HepG2 (cell line): ENCODE data around the gene BCL2L1. TPM values are rescaled to one million over a fixed set of nuclear protein-coding genes. Genes with fewer than 3 reads are reported as not detected.

ENCODE experiments used
- BORCS8-MEF2B ChIP-seq: sonication (generic); formaldehyde crosslinking; IDR thresholded peaks from 2 replicates; pipeline ENCODE4 v1.8.0; 2022; ENCODE audit warnings: mild to moderate bottlenecking, missing genetic modification reagents
- CAMTA2 ChIP-seq: sonication (generic); formaldehyde crosslinking; IDR thresholded peaks from 2 replicates; pipeline ENCODE4 v1.4.0; 2020; ENCODE audit warnings: mild to moderate bottlenecking, missing genetic modification reagents, borderline replicate concordance
- GPN1 ChIP-seq: sonication (generic); formaldehyde crosslinking; IDR thresholded peaks from 2 replicates; pipeline ENCODE4 v1.5.1; 2020; ENCODE audit warnings: missing genetic modification reagents, borderline replicate concordance
- HBP1 ChIP-seq: IDR thresholded peaks from 2 replicates; pipeline ENCODE4 v1.6.1; 2016; ENCODE audit warnings: low read depth, control low read depth
- HIVEP1 ChIP-seq: sonication (generic); formaldehyde crosslinking; IDR thresholded peaks from 2 replicates; pipeline ENCODE4 v1.4.0; 2020; ENCODE audit warnings: mild to moderate bottlenecking, missing genetic modification reagents
- HNRNPH1 ChIP-seq: fragments of 200-400 bp; formaldehyde crosslinking; optimal IDR thresholded peaks from 2 replicates; pipeline ENCODE3; 2017; ENCODE audit warnings: mild to moderate bottlenecking, low read depth, low read length
- IKZF4 ChIP-seq: sonication (generic); formaldehyde crosslinking; IDR thresholded peaks from 2 replicates; pipeline ENCODE4 v1.5.1; 2020; ENCODE audit warnings: borderline replicate concordance, mild to moderate bottlenecking, low read depth, missing genetic modification reagents; ENCODE audit errors: not compliant biosample characterization
- MAX ChIP-seq: IDR thresholded peaks from 2 replicates; pipeline ENCODE4 v1.6.1; 2012; ENCODE audit warnings: inconsistent platforms
- MBD4 ChIP-seq: IDR thresholded peaks from 2 replicates; pipeline ENCODE4 v1.6.1; 2012; ENCODE audit warnings: low read length, inconsistent platforms, borderline replicate concordance
- MLXIP ChIP-seq: sonication (generic); formaldehyde crosslinking; IDR thresholded peaks from 2 replicates; pipeline ENCODE4 v1.9.0; 2021; ENCODE audit warnings: missing genetic modification reagents, borderline replicate concordance
- NR0B2 ChIP-seq: sonication (generic); formaldehyde crosslinking; IDR thresholded peaks from 2 replicates; pipeline ENCODE4 v1.4.0; 2020; ENCODE audit warnings: mild to moderate bottlenecking, missing genetic modification reagents
- POGK ChIP-seq: sonication (generic); formaldehyde crosslinking; conservative IDR thresholded peaks from 2 replicates; pipeline ENCODE4 v1.8.0; 2022; ENCODE audit warnings: mild to moderate bottlenecking, moderate library complexity, missing genetic modification reagents
- SRSF1 ChIP-seq: fragments of 200-400 bp; formaldehyde crosslinking; optimal IDR thresholded peaks from 2 replicates; pipeline ENCODE3; 2017; ENCODE audit warnings: mild to moderate bottlenecking, low read depth, low read length, moderate library complexity
- ZNF251 ChIP-seq: sonication (generic); formaldehyde crosslinking; IDR thresholded peaks from 2 replicates; pipeline ENCODE4 v1.9.0; 2021; ENCODE audit warnings: mild to moderate bottlenecking, missing genetic modification reagents
- ZNF276 ChIP-seq: sonication (generic); formaldehyde crosslinking; IDR thresholded peaks from 2 replicates; pipeline ENCODE4 v1.4.0; 2020; ENCODE audit warnings: mild to moderate bottlenecking, low read depth, missing genetic modification reagents
- ZNF282 ChIP-seq: fragments of 450-650 bp; IDR thresholded peaks from 2 replicates; pipeline ENCODE4 v1.6.1; 2018; ENCODE audit not compliant: partially characterized antibody
- ZNF883 ChIP-seq: sonication (generic); formaldehyde crosslinking; IDR thresholded peaks from 2 replicates; pipeline ENCODE4 v1.5.1; 2020; ENCODE audit warnings: mild to moderate bottlenecking, missing genetic modification reagents; ENCODE audit errors: not compliant biosample characterization
- polyA plus RNA-seq, 8 experiments: library from polyadenylated mRNA; depleted of rRNA in 3 of 8; stranded (reverse) in 7 of 8; unstranded in 1 of 8; fragments of >200 nt; fragmentation: Illumina TruSeq in 4 of 8; extraction: Trizol in 4 of 8; gene quantifications; 2 replicates each; pipeline versions ENCODE4 v1.2.1 to v1.2.3, GENCODE V29; 2011 to 2016; ENCODE audit warnings: low read depth in 4 of 8, missing spikeins in 1 of 8, mixed read lengths in 1 of 8; ENCODE audit not compliant: insufficient read depth in 1 of 8
- total RNA-seq, 5 experiments: library from RNA; depleted of rRNA; stranded (reverse); fragments of >200 nt; fragmentation: Illumina TruSeq; extraction: Trizol; gene quantifications; 2 replicates each; pipeline ENCODE4 v1.2.3, GENCODE V29; 2016; ENCODE audit warnings: low read depth in 1 of 5

The BCL2L1 gene
- total and polyA plus RNA-seq, 2 of the 13 experiments (the other 11 are each of a cell fraction or from before 2014, with no cell fraction given) = 164 to 258 TPM

GRCh38 chr20:31721408-31722256, 1.0 kb downstream of the BCL2L1 start (continued):
- TF ChIP-seq MAX (no peak), ZNF251 (CRISPR knock-in tag) (no peak; the same call in 1 of the 2 replicates), CAMTA2 (CRISPR knock-in tag) (0 out of 2 replicates have a peak, but pooled peaks have one; percentile 13), POGK (CRISPR knock-in tag) (0 out of 2 replicates have a peak, but pooled peaks have one; percentile 27), ZNF883 (CRISPR knock-in tag) (peak; percentile 47), BORCS8-MEF2B (peak; percentile 92), HIVEP1 (CRISPR knock-in tag) (peak; percentile 49; the same call in 1 of the 2 replicates), HNRNPH1 (peak; percentile 87), ZNF282 (no peak), IKZF4 (CRISPR knock-in tag) (peak; percentile 42), GPN1 (CRISPR knock-in tag) (no peak), MBD4 (0 out of 2 replicates have a peak, but pooled peaks have one; percentile 80), HBP1 (CRISPR knock-in tag) (no peak), SRSF1 (peak; percentile 70), NR0B2 (CRISPR knock-in tag) (0 out of 2 replicates have a peak, but pooled peaks have one; percentile 31), MLXIP (CRISPR knock-in tag) (no peak), ZNF276 (CRISPR knock-in tag) (peak; percentile 80; the same call in 1 of the 2 replicates)
